ENCODE measurements around the gene MRPS9.

DNA sequence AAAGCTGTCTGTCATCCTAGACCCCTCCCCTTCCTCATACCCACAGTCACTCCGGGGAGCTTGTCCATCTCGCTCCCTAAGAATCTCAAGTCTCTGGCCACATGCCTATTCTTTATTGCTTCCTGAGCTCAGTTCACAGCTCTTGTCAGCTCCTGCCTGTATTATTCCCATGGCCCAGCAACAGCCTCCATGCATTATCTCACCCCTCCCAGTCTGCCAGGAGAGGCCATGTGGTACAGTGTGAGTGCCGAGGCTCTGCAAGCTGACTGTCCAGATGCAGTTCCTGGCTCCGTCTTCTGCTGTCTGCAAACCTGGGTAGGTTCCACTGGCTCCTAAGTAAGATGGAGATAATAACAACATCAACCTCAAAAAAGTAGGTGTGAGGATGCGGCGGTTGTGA is 79.7 kb downstream of the MRPS9 start:
- no peak for TF ChIP-seq CTCF (IDR thresholded peaks at IDR 0.05 in 2 of 3, conservative IDR thresholded peaks at IDR 0.05 in 1 of 3; ENCODE audit: insufficient read depth in 2 of 3, low read depth in 1 of 3, low read length in 3 of 3)
- no peak for TF ChIP-seq SREBF1 (IDR thresholded peaks at IDR 0.05; ENCODE audit: borderline replicate concordance, low read depth, low read length)
- TF ChIP-seq TOE1 (IDR thresholded peaks at IDR 0.05; ENCODE audit: borderline replicate concordance), result no peak
- TF ChIP-seq TOE1 (CRISPR knock-in tag; IDR thresholded peaks at IDR 0.05; ENCODE audit: borderline replicate concordance, low read depth), result no peak
- TF ChIP-seq FOXA3 (CRISPR knock-in tag; conservative IDR thresholded peaks at IDR 0.05 in 1 of 2, IDR thresholded peaks at IDR 0.05 in 1 of 2), result no peak
- TF ChIP-seq ESRRA (IDR thresholded peaks at IDR 0.05; ENCODE audit: borderline replicate concordance, low read depth), result no peak
- no peak for TF ChIP-seq NBN (IDR thresholded peaks at IDR 0.05; ENCODE audit: low read depth)
- TF ChIP-seq, protein P1, sequence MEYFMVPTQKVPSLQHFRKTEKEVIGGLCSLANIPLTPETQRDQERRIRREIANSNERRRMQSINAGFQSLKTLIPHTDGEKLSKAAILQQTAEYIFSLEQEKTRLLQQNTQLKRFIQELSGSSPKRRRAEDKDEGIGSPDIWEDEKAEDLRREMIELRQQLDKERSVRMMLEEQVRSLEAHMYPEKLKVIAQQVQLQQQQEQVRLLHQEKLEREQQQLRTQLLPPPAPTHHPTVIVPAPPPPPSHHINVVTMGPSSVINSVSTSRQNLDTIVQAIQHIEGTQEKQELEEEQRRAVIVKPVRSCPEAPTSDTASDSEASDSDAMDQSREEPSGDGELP (CRISPR knock-in tag; IDR thresholded peaks at IDR 0.05; ENCODE audit: borderline replicate concordance), result no peak
- TF ChIP-seq MXI1 (IDR thresholded peaks at IDR 0.05; ENCODE audit: low read depth, low read length), result no peak
- no peak for TF ChIP-seq ZNF146 (CRISPR knock-in tag; IDR thresholded peaks at IDR 0.05; ENCODE audit: unreplicated experiment)
- no peak for TF ChIP-seq BRD9 (IDR thresholded peaks at IDR 0.05; ENCODE audit: low read depth, partially characterized antibody)
- no peak for TF ChIP-seq GABPA (tag; conservative IDR thresholded peaks at IDR 0.05; ENCODE audit: low read depth)
- TF ChIP-seq FOSL1 (tag; conservative IDR thresholded peaks at IDR 0.05), result no peak
- TF ChIP-seq, protein P2, sequence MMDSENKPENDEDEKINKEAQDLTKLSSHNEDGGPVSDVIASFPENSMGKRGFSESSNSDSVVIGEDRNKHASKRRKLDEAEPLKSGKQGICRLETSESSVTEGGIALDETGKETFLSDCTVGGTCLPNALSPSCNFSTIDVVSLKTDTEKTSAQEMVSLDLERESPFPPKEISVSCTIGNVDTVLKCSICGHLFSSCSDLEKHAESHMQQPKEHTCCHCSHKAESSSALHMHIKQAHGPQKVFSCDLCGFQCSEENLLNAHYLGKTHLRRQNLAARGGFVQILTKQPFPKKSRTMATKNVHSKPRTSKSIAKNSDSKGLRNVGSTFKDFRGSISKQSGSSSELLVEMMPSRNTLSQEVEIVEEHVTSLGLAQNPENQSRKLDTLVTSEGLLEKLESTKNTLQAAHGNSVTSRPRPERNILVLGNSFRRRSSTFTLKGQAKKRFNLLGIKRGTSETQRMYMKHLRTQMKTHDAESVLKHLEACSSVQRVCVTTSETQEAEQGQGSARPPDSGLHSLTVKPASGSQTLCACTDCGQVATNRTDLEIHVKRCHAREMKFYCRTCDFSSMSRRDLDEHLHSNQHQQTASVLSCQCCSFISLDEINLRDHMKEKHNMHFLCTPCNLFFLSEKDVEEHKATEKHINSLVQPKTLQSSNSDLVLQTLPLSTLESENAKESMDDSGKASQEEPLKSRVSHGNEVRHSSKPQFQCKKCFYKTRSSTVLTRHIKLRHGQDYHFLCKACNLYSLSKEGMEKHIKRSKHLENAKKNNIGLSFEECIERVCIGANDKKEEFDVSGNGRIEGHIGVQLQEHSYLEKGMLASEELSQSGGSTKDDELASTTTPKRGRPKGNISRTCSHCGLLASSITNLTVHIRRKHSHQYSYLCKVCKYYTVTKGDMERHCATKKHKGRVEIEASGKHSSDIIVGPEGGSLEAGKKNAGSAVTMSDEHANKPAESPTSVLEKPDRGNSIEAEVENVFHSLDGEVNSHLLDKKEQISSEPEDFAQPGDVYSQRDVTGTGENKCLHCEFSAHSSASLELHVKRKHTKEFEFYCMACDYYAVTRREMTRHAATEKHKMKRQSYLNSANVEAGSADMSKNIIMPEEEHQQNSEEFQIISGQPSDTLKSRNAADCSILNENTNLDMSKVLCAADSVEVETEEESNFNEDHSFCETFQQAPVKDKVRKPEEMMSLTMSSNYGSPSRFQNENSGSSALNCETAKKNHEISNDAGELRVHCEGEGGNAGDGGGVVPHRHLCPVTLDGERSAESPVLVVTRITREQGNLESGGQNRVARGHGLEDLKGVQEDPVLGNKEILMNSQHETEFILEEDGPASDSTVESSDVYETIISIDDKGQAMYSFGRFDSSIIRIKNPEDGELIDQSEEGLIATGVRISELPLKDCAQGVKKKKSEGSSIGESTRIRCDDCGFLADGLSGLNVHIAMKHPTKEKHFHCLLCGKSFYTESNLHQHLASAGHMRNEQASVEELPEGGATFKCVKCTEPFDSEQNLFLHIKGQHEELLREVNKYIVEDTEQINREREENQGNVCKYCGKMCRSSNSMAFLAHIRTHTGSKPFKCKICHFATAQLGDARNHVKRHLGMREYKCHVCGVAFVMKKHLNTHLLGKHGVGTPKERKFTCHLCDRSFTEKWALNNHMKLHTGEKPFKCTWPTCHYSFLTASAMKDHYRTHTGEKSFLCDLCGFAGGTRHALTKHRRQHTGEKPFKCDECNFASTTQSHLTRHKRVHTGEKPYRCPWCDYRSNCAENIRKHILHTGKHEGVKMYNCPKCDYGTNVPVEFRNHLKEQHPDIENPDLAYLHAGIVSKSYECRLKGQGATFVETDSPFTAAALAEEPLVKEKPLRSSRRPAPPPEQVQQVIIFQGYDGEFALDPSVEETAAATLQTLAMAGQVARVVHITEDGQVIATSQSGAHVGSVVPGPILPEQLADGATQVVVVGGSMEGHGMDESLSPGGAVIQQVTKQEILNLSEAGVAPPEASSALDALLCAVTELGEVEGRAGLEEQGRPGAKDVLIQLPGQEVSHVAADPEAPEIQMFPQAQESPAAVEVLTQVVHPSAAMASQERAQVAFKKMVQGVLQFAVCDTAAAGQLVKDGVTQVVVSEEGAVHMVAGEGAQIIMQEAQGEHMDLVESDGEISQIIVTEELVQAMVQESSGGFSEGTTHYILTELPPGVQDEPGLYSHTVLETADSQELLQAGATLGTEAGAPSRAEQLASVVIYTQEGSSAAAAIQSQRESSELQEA (IDR thresholded peaks at IDR 0.05; ENCODE audit: low read depth), result no peak
- TF ChIP-seq JUND (IDR thresholded peaks at IDR 0.05; ENCODE audit: borderline replicate concordance, low read depth, low read length), result no peak
- no peak for TF ChIP-seq JUND (tag; IDR thresholded peaks at IDR 0.05; ENCODE audit: borderline replicate concordance, low read depth, low read length)

Measured in K562 (cell line).